DMS114 treated with DMSO at 0.1 percent for 48 hours (cell line): ENCODE results near the gene ZDHHC12.
"Not testable (repeated sequence)": the region's sequence is repeated elsewhere in the genome, so short reads cannot be mapped to it uniquely, and the experiment has no call there.

Source experiments
- DNase-seq: peaks from one replicate; lab custom pipeline; 2025; ENCODE audit not compliant: unreplicated experiment; lab: John Stamatoyannopoulos, UW

The ZDHHC12 gene

GRCh38 chr9:128712451-128713410 is 11.2 kb downstream of the ZDHHC12 start:
- DNase-seq: no peak

DNA sequence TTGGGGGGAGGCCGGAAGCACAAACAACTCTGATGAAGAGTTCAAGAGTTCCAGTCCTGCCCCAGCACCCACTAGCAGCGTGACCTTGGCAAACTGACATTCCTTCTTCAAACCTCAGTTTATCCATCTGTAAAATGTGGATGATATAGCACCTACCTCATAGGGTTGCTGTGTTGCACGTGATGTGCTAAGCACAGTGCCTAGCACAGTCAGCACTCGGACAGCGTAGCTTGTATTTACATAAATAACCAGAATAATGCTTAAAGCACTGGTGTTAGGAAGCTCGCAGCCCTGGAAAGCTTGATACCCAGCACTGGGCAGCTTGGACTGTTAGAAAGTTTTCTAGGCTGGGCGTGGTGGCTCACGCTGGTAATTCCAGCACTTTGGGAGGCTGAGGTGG is 16.5 kb downstream of the ZDHHC12 start:
- no peak for DNase-seq

- no peak for DNase-seq
Measured at GRCh38 chr9:128706671-128707381, 17.1 kb downstream of the ZDHHC12 start.

- no peak for DNase-seq
Measured at GRCh38 chr9:128706045-128706444, 17.9 kb downstream of the ZDHHC12 start.

GRCh38 chr9:128705051-128705965 is 18.6 kb downstream of the ZDHHC12 start:
- no peak for DNase-seq

DNA sequence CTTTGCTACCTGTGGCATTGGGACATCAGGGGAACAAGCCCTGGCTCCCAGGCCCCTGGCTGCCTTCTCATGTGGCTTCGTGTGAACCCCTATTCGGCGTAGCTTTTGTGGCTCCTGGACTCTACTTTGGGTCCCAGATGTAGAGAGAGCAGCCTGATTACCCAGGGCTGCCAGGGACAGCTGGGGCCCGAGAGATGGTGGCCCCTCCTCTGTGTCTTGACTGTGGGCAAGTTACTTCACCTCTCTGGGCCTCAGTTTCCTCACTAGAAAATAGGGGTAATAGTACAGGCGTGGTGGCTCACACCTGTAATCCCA is 19.6 kb downstream of the ZDHHC12 start:
- no peak for DNase-seq

DNA sequence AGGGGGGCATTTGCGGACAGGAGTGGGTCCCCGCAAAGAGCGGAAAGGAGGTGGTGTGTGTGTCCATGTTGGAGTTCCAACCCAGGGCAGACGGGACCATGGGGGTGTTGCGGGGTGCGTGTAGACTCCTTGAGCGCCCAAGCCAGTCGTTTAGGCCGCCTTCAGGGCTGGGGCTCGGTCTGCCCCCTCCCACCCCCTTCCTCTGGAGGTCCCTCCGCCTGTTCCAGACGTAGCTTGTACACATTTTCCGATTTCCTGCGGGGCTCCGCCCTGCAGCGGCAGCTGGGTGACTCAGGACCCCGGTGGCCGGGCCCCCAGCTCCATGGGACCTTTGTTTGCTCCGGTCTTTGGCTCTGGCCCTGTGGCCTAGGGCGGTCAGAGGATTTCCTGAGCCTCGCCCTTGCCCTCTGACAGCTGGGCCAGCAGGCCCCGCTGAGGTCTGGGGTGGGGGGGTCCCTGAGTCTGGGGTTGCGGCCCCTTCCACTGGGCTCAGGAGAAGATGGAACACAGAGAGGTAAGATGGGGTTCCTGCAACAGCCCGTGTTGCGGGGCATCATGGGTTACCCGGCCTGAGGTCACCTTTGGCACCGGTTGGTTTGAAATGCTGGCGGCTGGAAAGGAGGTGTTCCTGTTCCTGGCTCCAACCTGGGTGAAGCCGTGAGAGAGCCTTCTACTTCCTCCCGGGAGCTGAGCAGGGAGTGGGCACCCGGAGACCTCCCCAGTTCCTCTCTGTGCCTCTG is 20.1 kb downstream of the ZDHHC12 start:
- no peak for DNase-seq

- no peak for DNase-seq
Measured at GRCh38 chr9:128702949-128703615, 20.8 kb downstream of the ZDHHC12 start.

- peak; percentile 59 for DNase-seq
Measured at GRCh38 chr9:128702445-128702948, 21.4 kb downstream of the ZDHHC12 start, which contains the start of gene PKN3. PKN3 (plus strand) TSS chr9:128702503; CDS start chr9:128702916, 413 bp downstream.

GRCh38 chr9:128701227-128701854 is 22.6 kb downstream of the ZDHHC12 start:
- DNase-seq: no peak

DNA sequence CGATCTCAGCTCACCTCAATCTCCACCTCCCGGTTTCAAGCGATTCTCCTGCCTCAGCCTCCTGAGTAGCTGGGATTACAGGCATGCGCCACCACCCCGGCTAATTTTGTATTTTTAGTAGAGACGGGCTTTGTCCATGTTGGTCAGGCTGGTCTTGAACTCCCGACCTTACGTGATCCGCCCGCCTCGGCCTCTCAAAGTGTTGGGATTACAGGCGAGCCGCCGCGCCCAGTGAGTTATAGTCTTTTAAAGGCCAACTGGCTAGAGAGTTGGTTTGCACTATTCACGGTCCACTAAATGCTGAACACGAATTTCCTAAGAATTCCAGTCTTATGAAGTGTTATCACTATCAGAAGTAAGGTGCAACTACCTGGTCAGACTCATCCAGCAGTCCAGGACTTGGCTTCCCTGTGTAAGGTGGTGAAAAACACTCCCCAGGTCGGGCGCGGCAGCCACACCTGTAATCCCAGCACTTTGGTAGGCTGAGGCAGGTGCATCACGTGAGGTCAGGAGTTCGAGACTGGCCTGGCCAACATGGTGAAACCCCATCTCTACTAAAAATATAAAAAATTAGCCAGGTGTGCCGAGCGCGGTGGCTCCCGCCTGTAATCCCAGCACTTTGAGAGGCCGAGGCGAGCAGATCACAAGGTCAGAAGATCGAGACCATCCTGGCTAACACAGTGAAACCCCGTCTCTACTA is 24.7 kb downstream of the ZDHHC12 start:
- DNase-seq: not testable (repeated sequence)

DNA sequence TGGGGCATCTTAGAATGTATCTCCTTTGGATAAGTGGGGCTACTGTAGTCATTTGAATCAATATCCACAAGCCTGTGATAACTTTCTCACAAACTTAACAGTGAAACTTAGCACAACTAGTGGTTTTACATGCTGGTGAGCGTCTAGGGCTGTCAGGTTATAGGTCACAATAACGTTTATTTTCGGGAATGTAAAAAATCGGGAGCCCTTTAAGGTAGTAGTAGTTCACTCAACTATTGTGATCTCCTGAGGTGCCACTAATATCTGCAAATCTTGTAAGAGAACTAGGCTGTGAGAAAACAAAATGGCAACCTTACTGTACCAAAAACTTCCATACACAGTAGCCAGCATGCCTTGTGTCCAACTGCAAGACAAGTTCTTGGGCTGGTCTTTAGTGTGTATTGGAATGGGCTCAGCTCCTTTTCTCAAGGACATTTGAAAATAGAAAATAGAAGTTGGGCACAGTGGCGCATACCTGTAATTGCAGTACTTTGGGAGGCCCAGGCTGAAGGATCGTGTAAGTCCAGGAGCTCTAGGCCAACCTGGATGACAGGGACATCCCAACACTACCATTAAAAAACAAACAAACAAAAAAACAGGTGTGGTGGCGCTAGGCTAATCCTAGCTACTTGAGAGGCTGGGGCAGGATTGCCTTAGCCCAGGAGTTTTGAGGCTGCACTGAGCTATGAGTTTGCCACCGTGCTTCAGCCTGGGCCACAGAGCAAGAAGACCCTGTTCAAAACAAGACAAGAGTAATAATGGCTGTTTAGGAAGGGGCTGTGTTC is 26.8 kb downstream of the ZDHHC12 start:
- DNase-seq: no peak

- no peak for DNase-seq
Measured at GRCh38 chr9:128694344-128694743, 29.6 kb downstream of the ZDHHC12 start.

DNA sequence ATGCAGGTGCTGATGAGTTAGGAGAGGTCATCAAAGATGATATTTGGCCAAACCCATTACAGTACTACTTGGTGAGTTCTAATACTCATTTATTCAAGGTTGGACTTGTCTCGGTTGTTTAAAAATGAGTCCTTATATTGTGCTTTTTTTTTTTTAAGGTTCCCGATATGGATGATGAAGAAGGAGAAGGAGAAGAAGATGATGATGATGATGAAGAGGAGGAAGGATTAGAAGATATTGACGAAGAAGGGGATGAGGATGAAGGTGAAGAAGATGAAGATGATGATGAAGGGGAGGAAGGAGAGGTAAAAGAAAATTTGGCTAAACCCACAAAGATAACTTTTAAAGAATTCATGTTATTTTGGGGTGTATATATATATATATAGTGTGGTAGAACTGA is 30.2 kb downstream of the ZDHHC12 start:
- not testable (repeated sequence) for DNase-seq

DNA sequence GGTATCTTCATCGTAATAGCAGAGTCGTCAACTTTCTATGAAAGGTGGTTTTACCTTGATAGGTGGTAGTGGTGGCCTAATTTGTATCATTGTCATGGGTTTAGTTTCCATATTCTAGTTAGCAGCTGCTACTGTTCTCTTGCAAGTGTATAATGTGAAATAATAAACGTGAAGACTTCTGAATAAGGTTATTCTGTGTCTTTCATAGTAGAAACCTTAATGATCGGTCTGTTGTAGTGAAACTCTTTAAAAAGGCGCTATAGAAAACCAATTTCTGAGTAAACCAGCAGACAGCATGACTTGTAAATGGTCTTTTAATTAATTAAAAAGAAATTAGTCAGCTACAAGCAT is 33.3 kb downstream of the ZDHHC12 start:
- no peak for DNase-seq

DNA sequence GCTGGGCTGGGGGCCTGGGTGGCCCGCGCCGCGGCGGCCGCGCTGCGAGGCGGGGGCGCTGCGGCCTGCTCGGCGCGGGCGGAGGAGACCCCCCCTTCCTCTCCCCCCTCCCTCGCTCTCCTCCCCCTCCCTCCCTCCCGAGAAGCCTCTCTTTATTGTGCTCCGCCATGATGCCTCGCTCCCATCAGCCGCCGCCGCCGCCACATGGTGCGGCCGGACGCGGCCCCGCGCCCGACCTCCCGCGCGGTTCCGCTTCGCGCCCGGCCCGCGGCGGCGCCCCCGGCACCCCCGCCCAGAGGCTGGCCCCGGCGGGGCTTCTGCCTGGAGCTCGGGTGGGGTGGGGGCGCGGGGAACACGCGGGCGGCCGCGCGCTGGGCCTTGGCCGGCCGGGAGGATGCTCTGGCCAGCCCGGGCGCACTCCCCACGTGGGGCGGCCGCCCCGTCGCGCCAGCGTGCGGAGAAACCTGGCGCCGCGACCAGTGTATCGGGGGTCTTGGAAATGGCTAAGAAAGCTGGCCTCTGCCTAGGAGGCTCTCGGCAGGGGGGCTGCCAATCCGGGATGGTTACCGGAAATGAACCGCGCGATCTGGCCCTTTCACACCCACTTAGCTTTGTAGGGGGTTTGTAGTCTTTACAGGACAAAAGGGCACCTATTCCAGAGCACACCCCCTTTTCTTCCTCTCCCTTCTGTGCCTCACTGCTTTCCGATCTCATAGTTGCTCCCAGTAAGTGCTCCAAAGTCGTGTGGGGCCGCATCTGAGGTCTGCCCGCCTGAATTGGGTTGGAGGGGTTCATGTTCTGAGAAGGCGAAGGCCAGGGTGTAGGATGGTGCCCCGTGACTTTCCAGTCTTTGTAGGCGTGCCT is 33.9 kb downstream of the ZDHHC12 start:
- DNase-seq: no peak

DNA sequence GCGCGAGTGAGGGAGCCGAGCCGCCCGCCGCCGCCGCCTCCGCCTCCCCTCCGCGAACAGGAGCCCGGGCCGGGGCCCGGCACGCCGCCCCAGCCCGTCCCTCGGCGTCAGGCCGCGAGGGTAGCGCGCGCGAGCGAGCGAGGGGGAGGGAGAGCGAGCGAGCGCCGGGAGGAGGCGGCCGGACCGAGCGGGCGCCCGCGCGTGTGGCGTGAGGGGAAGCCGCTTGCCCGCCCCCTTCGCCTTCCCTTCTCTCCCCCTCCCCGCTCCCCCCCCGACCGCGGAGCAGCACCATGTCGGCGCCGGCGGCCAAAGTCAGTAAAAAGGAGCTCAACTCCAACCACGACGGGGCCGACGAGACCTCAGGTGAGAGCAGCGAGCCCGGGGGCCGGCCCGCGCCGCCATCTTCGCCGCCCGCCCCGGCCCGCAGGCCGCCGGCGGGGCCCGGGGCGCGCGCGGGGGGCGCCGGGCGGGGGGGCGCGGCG is 34.6 kb downstream of the ZDHHC12 start:
- no peak for DNase-seq
